ENCODE measurements around the gene CACHD1. TPM values are rescaled to one million over a fixed set of nuclear protein-coding genes. Genes with fewer than 3 reads are reported as not detected.

CACHD1 gene
- total RNA-seq, 3 donors from 2014 or later (not counting 1 experiment from before 2014, with no cell fraction given), result not detected

DNA sequence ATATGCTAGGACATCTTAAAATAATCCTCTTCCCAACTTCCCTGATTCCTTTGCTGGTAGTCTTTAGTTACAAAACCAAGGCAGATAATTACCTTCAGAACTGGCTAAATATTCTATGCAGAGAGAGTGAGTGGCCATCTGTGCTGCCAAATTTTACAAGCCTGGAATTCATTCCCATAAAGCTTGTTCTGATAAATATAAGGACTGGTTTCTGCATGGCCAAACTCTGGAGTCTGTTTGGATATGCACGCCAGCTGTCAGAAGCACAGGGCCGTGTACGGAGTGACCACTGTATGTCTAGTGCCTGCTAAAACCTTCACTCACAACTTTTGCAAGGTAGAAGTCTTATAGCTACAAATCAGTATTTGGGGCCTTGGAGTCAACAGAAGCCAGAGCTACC lies 208.4 kb downstream of the CACHD1 start:
- 98% methylated on average over 3 of the region's 3 CpGs for WGBS (ENCODE audit: insufficient coverage)
- H3K4me3 Mint-ChIP-seq, result no peak overlapping the region
- H3K4me1 Mint-ChIP-seq, result no peaks in the 10 kb centered on the region
- no peaks in the 10 kb centered on the region for H3K27me3 ChIP-seq (ENCODE audit: control insufficient read depth, insufficient read depth, low read length)
- DNase-seq (no peak), ATAC-seq (no peak)
- intact Hi-C loops (cut with micrococcal nuclease), result no loop called here
- TF ChIP-seq, protein P1, sequence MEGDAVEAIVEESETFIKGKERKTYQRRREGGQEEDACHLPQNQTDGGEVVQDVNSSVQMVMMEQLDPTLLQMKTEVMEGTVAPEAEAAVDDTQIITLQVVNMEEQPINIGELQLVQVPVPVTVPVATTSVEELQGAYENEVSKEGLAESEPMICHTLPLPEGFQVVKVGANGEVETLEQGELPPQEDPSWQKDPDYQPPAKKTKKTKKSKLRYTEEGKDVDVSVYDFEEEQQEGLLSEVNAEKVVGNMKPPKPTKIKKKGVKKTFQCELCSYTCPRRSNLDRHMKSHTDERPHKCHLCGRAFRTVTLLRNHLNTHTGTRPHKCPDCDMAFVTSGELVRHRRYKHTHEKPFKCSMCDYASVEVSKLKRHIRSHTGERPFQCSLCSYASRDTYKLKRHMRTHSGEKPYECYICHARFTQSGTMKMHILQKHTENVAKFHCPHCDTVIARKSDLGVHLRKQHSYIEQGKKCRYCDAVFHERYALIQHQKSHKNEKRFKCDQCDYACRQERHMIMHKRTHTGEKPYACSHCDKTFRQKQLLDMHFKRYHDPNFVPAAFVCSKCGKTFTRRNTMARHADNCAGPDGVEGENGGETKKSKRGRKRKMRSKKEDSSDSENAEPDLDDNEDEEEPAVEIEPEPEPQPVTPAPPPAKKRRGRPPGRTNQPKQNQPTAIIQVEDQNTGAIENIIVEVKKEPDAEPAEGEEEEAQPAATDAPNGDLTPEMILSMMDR (IDR thresholded peaks at IDR 0.05), result no peak
- H3K9me3 Mint-ChIP-seq, result no peaks in the 10 kb centered on the region
- no peak overlapping the region for H3K27ac ChIP-seq (ENCODE audit: low read length)
- no peaks in the 10 kb centered on the region for H3K36me3 ChIP-seq (ENCODE audit: control insufficient read depth, insufficient read depth, low read length)
- no peaks in the 10 kb centered on the region for H3K4me1 ChIP-seq (ENCODE audit: control insufficient read depth, insufficient read depth, low read length)
- no peaks in the 10 kb centered on the region for H3K36me3 Mint-ChIP-seq
- H3K4me3 ChIP-seq (ENCODE audit: low read length), result no peak overlapping the region
- H3K27ac Mint-ChIP-seq, result no peak overlapping the region
- H3K27me3 Mint-ChIP-seq (ENCODE audit: low read depth in 2 of 2), result peaks cover 0 to 5% of the 10 kb centered on the region in 2 donors
- no peaks in the 10 kb centered on the region for H3K9me3 ChIP-seq (ENCODE audit: control insufficient read depth, insufficient read depth, low read length)

DNA sequence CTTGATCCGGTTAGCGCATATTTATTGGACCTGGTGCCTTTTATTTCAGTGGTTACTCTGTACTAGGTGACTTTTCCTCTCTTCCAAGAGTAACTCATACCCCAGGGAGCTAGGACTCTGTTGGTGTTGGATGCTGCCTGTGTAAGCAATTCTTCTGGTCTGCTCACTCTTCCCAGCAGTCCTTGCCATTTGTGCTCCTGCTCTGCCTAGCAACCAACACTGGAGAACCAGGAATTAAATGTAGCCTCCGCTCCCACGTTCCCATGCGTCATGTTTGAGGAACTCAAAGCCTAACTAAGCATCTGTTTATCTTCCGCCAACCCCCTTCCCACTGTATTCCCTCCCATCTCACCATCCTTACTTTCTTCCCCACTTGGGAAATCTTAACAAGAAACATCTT lies 209.2 kb downstream of the CACHD1 start:
- Mint-ChIP-seq H3K27ac (no peak overlapping the region), H3K4me1 (no peaks in the 10 kb centered on the region), H3K27me3 (ENCODE audit: low read depth in 2 of 2) (peaks cover 0 to 5% of the 10 kb centered on the region in 2 donors), H3K9me3 (no peaks in the 10 kb centered on the region), H3K36me3 (no peaks in the 10 kb centered on the region), H3K4me3 (no peak overlapping the region)
- Histone ChIP-seq H3K36me3 (ENCODE audit: control insufficient read depth, insufficient read depth, low read length) (no peaks in the 10 kb centered on the region), H3K4me1 (ENCODE audit: control insufficient read depth, insufficient read depth, low read length) (no peaks in the 10 kb centered on the region), H3K4me3 (ENCODE audit: low read length) (no peak overlapping the region), H3K27me3 (ENCODE audit: control insufficient read depth, insufficient read depth, low read length) (no peaks in the 10 kb centered on the region), H3K27ac (ENCODE audit: low read length) (no peak overlapping the region), H3K9me3 (ENCODE audit: control insufficient read depth, insufficient read depth, low read length) (no peaks in the 10 kb centered on the region)
- DNase-seq (no peak), ATAC-seq (no peak)
- TF ChIP-seq, protein P1 (IDR thresholded peaks at IDR 0.05), result no peak
- WGBS (ENCODE audit: insufficient coverage), result 93% methylated on average over 6 of the region's 6 CpGs
- intact Hi-C loops (cut with micrococcal nuclease), result no loop called here

DNA sequence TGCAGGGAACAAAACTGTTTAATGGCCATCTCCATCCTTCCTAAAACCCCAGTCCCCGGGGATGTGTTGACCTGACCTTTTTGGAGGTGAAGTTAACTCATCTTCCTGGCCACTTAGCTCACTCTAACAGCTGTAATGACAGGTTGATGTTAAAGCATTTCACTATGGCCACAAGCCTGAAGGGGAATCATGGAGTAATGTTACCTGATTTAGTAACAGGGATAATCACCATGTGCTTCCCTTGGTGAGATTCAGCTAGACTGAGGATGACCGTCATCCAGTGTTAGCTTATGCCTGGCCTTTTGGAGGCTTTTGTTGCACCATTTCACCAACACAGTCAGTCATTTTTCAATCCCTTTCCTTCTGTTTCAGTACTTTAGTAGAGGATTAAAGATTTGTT lies 210.7 kb downstream of the CACHD1 start:
- no peaks in the 10 kb centered on the region for H3K4me1 Mint-ChIP-seq
- 100% methylated on average over 1 of the region's 2 CpGs for WGBS (ENCODE audit: insufficient coverage)
- Histone ChIP-seq H3K4me1 (ENCODE audit: control insufficient read depth, insufficient read depth, low read length) (no peaks in the 10 kb centered on the region), H3K36me3 (ENCODE audit: control insufficient read depth, insufficient read depth, low read length) (no peaks in the 10 kb centered on the region), H3K9me3 (ENCODE audit: control insufficient read depth, insufficient read depth, low read length) (no peaks in the 10 kb centered on the region), H3K27ac (ENCODE audit: low read length) (no peak overlapping the region), H3K27me3 (ENCODE audit: control insufficient read depth, insufficient read depth, low read length) (no peaks in the 10 kb centered on the region), H3K4me3 (ENCODE audit: low read length) (no peak overlapping the region)
- H3K27me3 Mint-ChIP-seq (ENCODE audit: low read depth in 2 of 2), result peaks cover 0 to 5% of the 10 kb centered on the region in 2 donors
- H3K4me3 Mint-ChIP-seq, result no peak overlapping the region
- H3K27ac Mint-ChIP-seq, result no peak overlapping the region
- no peaks in the 10 kb centered on the region for H3K36me3 Mint-ChIP-seq
- TF ChIP-seq, protein P1 (IDR thresholded peaks at IDR 0.05), result no peak
- ATAC-seq (no peak), DNase-seq (no peak)
- intact Hi-C loops (cut with micrococcal nuclease), result loop anchor here (10.0 kb wide), 1 partner anchor 394 kb away; no protein-coding TSS in a partner anchor
- H3K9me3 Mint-ChIP-seq, result no peaks in the 10 kb centered on the region

DNA sequence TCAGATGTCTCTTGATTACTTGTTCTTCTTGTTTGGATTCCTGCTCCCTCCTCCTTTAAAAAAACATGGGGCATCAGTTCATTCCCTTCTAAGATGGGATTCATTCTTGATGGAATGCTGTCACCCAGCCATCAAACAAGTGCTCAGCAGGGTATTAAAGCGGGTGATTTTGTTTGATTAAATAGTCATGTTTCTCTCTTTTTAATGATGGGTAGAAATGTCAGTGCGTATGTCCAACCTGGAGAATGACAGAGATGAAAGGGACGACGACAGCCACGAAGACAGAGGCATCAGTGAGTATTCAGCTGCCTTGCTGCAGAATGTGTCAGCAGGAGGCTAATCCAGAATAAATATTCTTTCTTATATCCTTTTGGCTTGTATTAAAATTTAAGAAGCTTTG lies 211.1 kb downstream of the CACHD1 start:
- ATAC-seq (no peak), DNase-seq (no peak)
- Histone ChIP-seq H3K27me3 (ENCODE audit: control insufficient read depth, insufficient read depth, low read length) (no peaks in the 10 kb centered on the region), H3K36me3 (ENCODE audit: control insufficient read depth, insufficient read depth, low read length) (no peaks in the 10 kb centered on the region), H3K27ac (ENCODE audit: low read length) (no peak overlapping the region), H3K9me3 (ENCODE audit: control insufficient read depth, insufficient read depth, low read length) (no peaks in the 10 kb centered on the region), H3K4me1 (ENCODE audit: control insufficient read depth, insufficient read depth, low read length) (no peaks in the 10 kb centered on the region), H3K4me3 (ENCODE audit: low read length) (no peak overlapping the region)
- 97% methylated on average over 5 of the region's 5 CpGs for WGBS (ENCODE audit: insufficient coverage)
- Mint-ChIP-seq H3K27me3 (ENCODE audit: low read depth in 2 of 2) (peaks cover 0 to 2% of the 10 kb centered on the region in 2 donors), H3K36me3 (no peaks in the 10 kb centered on the region), H3K27ac (no peak overlapping the region), H3K4me1 (no peaks in the 10 kb centered on the region), H3K4me3 (no peak overlapping the region), H3K9me3 (no peaks in the 10 kb centered on the region)
- TF ChIP-seq, protein P1 (IDR thresholded peaks at IDR 0.05), result no peak
- intact Hi-C loops (cut with micrococcal nuclease), result loop anchor here (10.0 kb wide), 1 partner anchor 394 kb away; no protein-coding TSS in a partner anchor

Data from natural killer cell (primary cell).